HG02623 (cell line): Measurements from ENCODE around the gene IMMT.

Source experiments
- ATAC-seq: cut with Tn5 transposase; IDR thresholded peaks from one replicate; pipeline ENCODE4 v1.9.1; 2021; ENCODE audit warnings: moderate library complexity; ENCODE audit not compliant: unreplicated experiment

IMMT gene

DNA sequence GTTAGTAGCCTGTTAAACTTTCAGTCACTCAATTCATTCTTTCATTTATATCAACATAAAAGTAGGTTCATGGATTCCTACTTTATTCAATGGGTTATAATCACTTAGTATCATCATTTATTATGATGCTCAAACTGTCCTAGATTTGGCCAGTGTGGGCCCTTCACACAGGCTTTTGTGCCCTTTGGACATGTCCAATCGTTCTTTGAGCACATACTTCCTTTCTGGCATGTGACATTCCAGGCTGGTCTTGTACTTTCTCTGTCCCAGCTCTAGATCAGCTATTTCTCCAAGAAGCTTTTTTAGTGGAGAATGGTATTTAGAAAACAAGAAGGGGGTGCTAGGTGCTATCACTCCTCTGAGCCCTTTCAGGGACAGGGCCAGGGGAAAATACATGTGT lies 101.0 kb downstream of the IMMT start:
- no peak for ATAC-seq
